Spinal cord (tissue), 4 donors: Measurements from ENCODE around the gene BCL3. TPM values are rescaled to one million over a fixed set of nuclear protein-coding genes. Genes with fewer than 3 reads are reported as not detected.

Experiments
- polyA plus RNA-seq, 2 donors: library from polyadenylated mRNA; unstranded; fragments of 120-200 nt; gene quantifications; one replicate each; pipeline ENCODE4 v1.2.1, GENCODE V29; 2013; ENCODE audit not compliant: insufficient read length in 2 of 2
- small RNA-seq: library from RNA; depleted of rRNA; stranded (forward); fragments of <200 nt; gene quantifications from one replicate; pipeline ENCODE3, GENCODE V24; 2014; ENCODE audit warnings: low replicate concordance
- total RNA-seq, 2 donors: library from RNA; depleted of rRNA in 1 of 2; stranded (reverse); fragments of 120-200 nt in 1 of 2; fragments of >200 nt in 1 of 2; gene quantifications; one replicate each; pipeline versions ENCODE4 v1.2.3 to v1.2.4, GENCODE V29; 2013 to 2014

BCL3 gene
- total and polyA plus RNA-seq, 4 donors: 1.6 to 9.6 (median 4.8) TPM

Small RNA genes lying within 50 kb of the gene (small RNA-seq; reads per million reads assigned to genes)
- not detected for gene RF00156
- not detected for gene RF00285

Other genes starting within 250 kb of the BCL3 start
- gene ZNF180, start 248.2 kb upstream of the BCL3 start, total RNA-seq: 10 to 100 TPM; 15.5 to 15.8 TPM
- 10 to 100 TPM in 1 of 2 donors, 1 to 10 TPM in 1; 9.0 to 12.5 TPM for gene ZNF180, start 248.2 kb upstream of the BCL3 start, polyA plus RNA-seq
- gene CEACAM20, start 219.0 kb upstream of the BCL3 start, total RNA-seq: under 1 TPM in 1 of 2 donors, not detected in 1; 0.10 TPM
- not detected for gene CEACAM20, start 219.0 kb upstream of the BCL3 start, polyA plus RNA-seq
- gene IGSF23, start 135.1 kb upstream of the BCL3 start, total RNA-seq: not detected
- not detected for gene IGSF23, start 135.1 kb upstream of the BCL3 start, polyA plus RNA-seq
- 10 to 100 TPM; 25.3 to 29.8 TPM for gene PVR, start 104.8 kb upstream of the BCL3 start, total RNA-seq
- 10 to 100 TPM; 25.7 to 26.3 TPM for gene PVR, start 104.8 kb upstream of the BCL3 start, polyA plus RNA-seq
- gene CEACAM19, start 77.2 kb upstream of the BCL3 start, total RNA-seq: 1 to 10 TPM in 1 of 2 donors, under 1 TPM in 1; 0.79 to 4.1 TPM
- 10 to 100 TPM in 1 of 2 donors, 1 to 10 TPM in 1; 9.9 to 21.5 TPM for gene CEACAM19, start 77.2 kb upstream of the BCL3 start, polyA plus RNA-seq
- not detected for gene CEACAM16, start 49.6 kb upstream of the BCL3 start, total RNA-seq
- gene CEACAM16, start 49.6 kb upstream of the BCL3 start, polyA plus RNA-seq: not detected
- not detected for gene CBLC, start 29.2 kb downstream of the BCL3 start, total RNA-seq
- under 1 TPM; 0.25 to 0.44 TPM for gene CBLC, start 29.2 kb downstream of the BCL3 start, polyA plus RNA-seq
- gene BCAM, start 60.4 kb downstream of the BCL3 start, total RNA-seq: 10 to 100 TPM; 24.1 to 34.3 TPM
- 10 to 100 TPM; 30.1 to 43.8 TPM for gene BCAM, start 60.4 kb downstream of the BCL3 start, polyA plus RNA-seq
- 10 to 100 TPM; 29.8 to 85.0 TPM for gene NECTIN2, start 97.6 kb downstream of the BCL3 start, total RNA-seq
- gene NECTIN2, start 97.6 kb downstream of the BCL3 start, polyA plus RNA-seq: 10 to 100 TPM; 63.3 to 78.3 TPM
- gene TOMM40, start 142.5 kb downstream of the BCL3 start, total RNA-seq: 10 to 100 TPM; 21.8 to 34.5 TPM
- gene TOMM40, start 142.5 kb downstream of the BCL3 start, polyA plus RNA-seq: 10 to 100 TPM; 61.4 to 66.1 TPM
- 100 to 1,000 TPM; 317 to 945 TPM for gene APOE, start 157.1 kb downstream of the BCL3 start, total RNA-seq
- gene APOE, start 157.1 kb downstream of the BCL3 start, polyA plus RNA-seq: 100 to 1,000 TPM; 735 to 762 TPM
- gene APOC1, start 165.9 kb downstream of the BCL3 start, total RNA-seq: 10 to 100 TPM; 28.3 to 93.9 TPM
- gene APOC1, start 165.9 kb downstream of the BCL3 start, polyA plus RNA-seq: 100 to 1,000 TPM; 101 to 103 TPM
- under 1 TPM in 1 of 2 donors, not detected in 1; 0.22 TPM for gene APOC4, start 193.5 kb downstream of the BCL3 start, total RNA-seq
- gene APOC4, start 193.5 kb downstream of the BCL3 start, polyA plus RNA-seq: not detected
- 10 to 100 TPM; 10.1 to 14.8 TPM for gene APOC2, start 197.3 kb downstream of the BCL3 start, total RNA-seq
- gene APOC2, start 197.3 kb downstream of the BCL3 start, polyA plus RNA-seq: 10 to 100 TPM; 26.9 to 35.8 TPM
- 10 to 100 TPM; 53.9 to 64.3 TPM for gene CLPTM1, start 206.7 kb downstream of the BCL3 start, total RNA-seq
- 100 to 1,000 TPM; 157 to 158 TPM for gene CLPTM1, start 206.7 kb downstream of the BCL3 start, polyA plus RNA-seq